WTC11 (cell line): ENCODE measurements around the gene R3HCC1L.

Experiments
- CTCF ChIP-seq: fragments of 200-600 bp; IDR thresholded peaks from 2 replicates; pipeline ENCODE4 v1.8.0; 2022; ENCODE audit warnings: antibody characterized with exemption
- GRHL2 ChIP-seq: fragments of 250-450 bp; sonication (Bioruptor Pico); IDR thresholded peaks from 2 replicates; pipeline ENCODE4 v1.8.0; 2022; ENCODE audit warnings: mild to moderate bottlenecking, moderate library complexity; ENCODE audit not compliant: insufficient replicate concordance, severe bottlenecking
- PRDM15 ChIP-seq: sonication (generic); formaldehyde crosslinking; IDR thresholded peaks from 2 replicates; pipeline ENCODE4 v1.8.0; 2022; ENCODE audit warnings: missing genetic modification reagents
- TEAD4 ChIP-seq: sonication (generic); formaldehyde crosslinking; IDR thresholded peaks from 2 replicates; pipeline ENCODE4 v1.8.0; 2022; ENCODE audit warnings: mild to moderate bottlenecking, missing genetic modification reagents
- ZNF423 ChIP-seq: fragments of 250-450 bp; sonication (Bioruptor Pico); IDR thresholded peaks from 2 replicates; pipeline ENCODE4 v2.1.2; 2022; ENCODE audit warnings: mild to moderate bottlenecking, moderate library complexity
- TF ChIP-seq, protein P1 (sequence below): sonication (generic); formaldehyde crosslinking; conservative IDR thresholded peaks from 2 replicates; pipeline ENCODE4 v1.8.1; 2023; ENCODE audit warnings: mild to moderate bottlenecking, low read depth, missing genetic modification reagents, moderate library complexity
- TF ChIP-seq, protein P2 (sequence below): fragments of 250-450 bp; sonication (Bioruptor Pico); IDR thresholded peaks from 2 replicates; pipeline ENCODE4 v1.9.0; 2021; ENCODE audit warnings: mild to moderate bottlenecking
- TF ChIP-seq, protein P3 (sequence below): fragments of 250-450 bp; sonication (Bioruptor Pico); IDR thresholded peaks from 2 replicates; pipeline ENCODE4 v1.8.0; 2021; ENCODE audit warnings: mild to moderate bottlenecking

GRCh38 chr10:98150544-98150943 is 16.1 kb downstream of the R3HCC1L start:
- no peak for TF ChIP-seq GRHL2
- no peak for TF ChIP-seq PRDM15 (CRISPR knock-in tag)
- no peak for TF ChIP-seq CTCF
- TF ChIP-seq, protein P1, sequence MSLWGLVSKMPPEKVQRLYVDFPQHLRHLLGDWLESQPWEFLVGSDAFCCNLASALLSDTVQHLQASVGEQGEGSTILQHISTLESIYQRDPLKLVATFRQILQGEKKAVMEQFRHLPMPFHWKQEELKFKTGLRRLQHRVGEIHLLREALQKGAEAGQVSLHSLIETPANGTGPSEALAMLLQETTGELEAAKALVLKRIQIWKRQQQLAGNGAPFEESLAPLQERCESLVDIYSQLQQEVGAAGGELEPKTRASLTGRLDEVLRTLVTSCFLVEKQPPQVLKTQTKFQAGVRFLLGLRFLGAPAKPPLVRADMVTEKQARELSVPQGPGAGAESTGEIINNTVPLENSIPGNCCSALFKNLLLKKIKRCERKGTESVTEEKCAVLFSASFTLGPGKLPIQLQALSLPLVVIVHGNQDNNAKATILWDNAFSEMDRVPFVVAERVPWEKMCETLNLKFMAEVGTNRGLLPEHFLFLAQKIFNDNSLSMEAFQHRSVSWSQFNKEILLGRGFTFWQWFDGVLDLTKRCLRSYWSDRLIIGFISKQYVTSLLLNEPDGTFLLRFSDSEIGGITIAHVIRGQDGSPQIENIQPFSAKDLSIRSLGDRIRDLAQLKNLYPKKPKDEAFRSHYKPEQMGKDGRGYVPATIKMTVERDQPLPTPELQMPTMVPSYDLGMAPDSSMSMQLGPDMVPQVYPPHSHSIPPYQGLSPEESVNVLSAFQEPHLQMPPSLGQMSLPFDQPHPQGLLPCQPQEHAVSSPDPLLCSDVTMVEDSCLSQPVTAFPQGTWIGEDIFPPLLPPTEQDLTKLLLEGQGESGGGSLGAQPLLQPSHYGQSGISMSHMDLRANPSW (CRISPR knock-in tag), result no peak
- TF ChIP-seq, protein P2, sequence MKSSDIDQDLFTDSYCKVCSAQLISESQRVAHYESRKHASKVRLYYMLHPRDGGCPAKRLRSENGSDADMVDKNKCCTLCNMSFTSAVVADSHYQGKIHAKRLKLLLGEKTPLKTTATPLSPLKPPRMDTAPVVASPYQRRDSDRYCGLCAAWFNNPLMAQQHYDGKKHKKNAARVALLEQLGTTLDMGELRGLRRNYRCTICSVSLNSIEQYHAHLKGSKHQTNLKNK (CRISPR knock-in tag), result no peak
- TF ChIP-seq, protein P3, sequence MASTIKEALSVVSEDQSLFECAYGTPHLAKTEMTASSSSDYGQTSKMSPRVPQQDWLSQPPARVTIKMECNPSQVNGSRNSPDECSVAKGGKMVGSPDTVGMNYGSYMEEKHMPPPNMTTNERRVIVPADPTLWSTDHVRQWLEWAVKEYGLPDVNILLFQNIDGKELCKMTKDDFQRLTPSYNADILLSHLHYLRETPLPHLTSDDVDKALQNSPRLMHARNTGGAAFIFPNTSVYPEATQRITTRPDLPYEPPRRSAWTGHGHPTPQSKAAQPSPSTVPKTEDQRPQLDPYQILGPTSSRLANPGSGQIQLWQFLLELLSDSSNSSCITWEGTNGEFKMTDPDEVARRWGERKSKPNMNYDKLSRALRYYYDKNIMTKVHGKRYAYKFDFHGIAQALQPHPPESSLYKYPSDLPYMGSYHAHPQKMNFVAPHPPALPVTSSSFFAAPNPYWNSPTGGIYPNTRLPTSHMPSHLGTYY (CRISPR knock-in tag), result no peak
- no peak for TF ChIP-seq ZNF423 (CRISPR knock-in tag)
- no peak for TF ChIP-seq TEAD4 (CRISPR knock-in tag)
